D721Med (cell line): ENCODE measurements around the gene GTF2F2.
"Not testable (repeated sequence)": the region's sequence is repeated elsewhere in the genome, so short reads cannot be mapped to it uniquely, and the experiment has no call there.

Experiments used
- DNase-seq: peaks from one replicate; pipeline ENCODE4 v3.0.0; 2011; ENCODE audit warnings: low spot score; ENCODE audit not compliant: insufficient read length
- FAIRE-seq: peaks from 2 replicates; lab custom pipeline; 2011; peaks lifted over from hg19 to GRCh38; lab: Jason Lieb, UNC
- TF ChIP-seq, protein P1 (sequence below): IDR thresholded peaks from 2 replicates; pipeline ENCODE4 v1.5.1; 2012; ENCODE audit warnings: mild to moderate bottlenecking, control low read depth; ENCODE audit not compliant: insufficient read depth; ENCODE audit errors: missing control alignments

GTF2F2 gene

GRCh38 chr13:45179428-45179827 is 59.1 kb downstream of the GTF2F2 start:
- no peak for DNase-seq
- FAIRE-seq = no peak
- TF ChIP-seq, protein P1, sequence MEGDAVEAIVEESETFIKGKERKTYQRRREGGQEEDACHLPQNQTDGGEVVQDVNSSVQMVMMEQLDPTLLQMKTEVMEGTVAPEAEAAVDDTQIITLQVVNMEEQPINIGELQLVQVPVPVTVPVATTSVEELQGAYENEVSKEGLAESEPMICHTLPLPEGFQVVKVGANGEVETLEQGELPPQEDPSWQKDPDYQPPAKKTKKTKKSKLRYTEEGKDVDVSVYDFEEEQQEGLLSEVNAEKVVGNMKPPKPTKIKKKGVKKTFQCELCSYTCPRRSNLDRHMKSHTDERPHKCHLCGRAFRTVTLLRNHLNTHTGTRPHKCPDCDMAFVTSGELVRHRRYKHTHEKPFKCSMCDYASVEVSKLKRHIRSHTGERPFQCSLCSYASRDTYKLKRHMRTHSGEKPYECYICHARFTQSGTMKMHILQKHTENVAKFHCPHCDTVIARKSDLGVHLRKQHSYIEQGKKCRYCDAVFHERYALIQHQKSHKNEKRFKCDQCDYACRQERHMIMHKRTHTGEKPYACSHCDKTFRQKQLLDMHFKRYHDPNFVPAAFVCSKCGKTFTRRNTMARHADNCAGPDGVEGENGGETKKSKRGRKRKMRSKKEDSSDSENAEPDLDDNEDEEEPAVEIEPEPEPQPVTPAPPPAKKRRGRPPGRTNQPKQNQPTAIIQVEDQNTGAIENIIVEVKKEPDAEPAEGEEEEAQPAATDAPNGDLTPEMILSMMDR = no peak

- TF ChIP-seq, protein P1 = no peak
- FAIRE-seq (no peak), DNase-seq (no peak)
Measured at GRCh38 chr13:45180303-45180702, 60.0 kb downstream of the GTF2F2 start.

- DNase-seq (no peak), FAIRE-seq (no peak)
- TF ChIP-seq, protein P1 = no peak
Measured at GRCh38 chr13:45180713-45181601, 60.6 kb downstream of the GTF2F2 start.

DNA sequence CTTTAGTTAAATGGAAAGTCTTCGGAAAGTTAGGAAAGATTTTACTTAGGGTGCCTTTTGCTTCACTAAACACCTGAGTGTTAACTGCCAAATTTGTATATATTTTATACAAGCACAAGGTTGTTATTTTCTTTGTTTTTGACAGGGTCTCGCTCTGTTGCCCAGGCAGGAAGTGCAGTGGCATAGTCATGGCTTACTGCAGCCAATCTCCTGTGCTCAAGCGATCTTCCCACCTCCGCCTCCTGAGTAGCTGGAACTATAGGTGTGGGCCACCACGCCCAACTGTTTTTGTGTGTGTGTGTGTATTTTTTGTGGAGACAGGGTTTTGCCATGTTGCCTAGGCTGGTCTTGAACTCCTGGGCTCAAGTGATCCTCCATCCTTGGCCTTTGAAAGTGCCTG is 64.4 kb downstream of the GTF2F2 start:
- FAIRE-seq (no peak), DNase-seq (no peak)
- TF ChIP-seq, protein P1 = no peak

GRCh38 chr13:45185286-45185685 is 65.0 kb downstream of the GTF2F2 start:
- TF ChIP-seq, protein P1 = no peak
- no peak for FAIRE-seq
- no peak for DNase-seq

- FAIRE-seq, DNase-seq: not testable (repeated sequence)
Measured at GRCh38 chr13:45189077-45189476, 68.8 kb downstream of the GTF2F2 start.

DNA sequence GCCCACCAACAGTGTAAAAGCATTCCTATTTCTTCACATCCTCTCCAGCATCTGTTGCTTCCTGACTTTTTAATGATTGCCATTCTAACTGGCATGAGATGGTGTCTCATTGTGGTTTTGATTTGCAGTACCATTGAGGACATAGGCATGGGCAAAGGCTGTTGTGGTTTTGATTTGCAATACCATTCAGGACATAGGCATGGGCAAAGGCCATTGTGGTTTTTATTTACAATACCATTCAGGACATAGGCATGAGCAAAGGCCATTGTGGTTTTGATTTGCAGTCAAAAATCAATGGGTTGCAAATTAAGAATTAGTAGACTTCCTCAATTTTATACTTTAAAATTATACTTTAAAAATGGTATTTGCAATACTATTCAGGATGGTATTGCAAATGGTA is 69.2 kb downstream of the GTF2F2 start:
- not testable (repeated sequence) for DNase-seq, FAIRE-seq

- TF ChIP-seq, protein P1 = no peak
- no peak for FAIRE-seq
Measured at GRCh38 chr13:45191874-45192273, 71.6 kb downstream of the GTF2F2 start.

More at GRCh38 chr13:45191874-45192273, 71.6 kb downstream of the GTF2F2 start:
- no peak for DNase-seq
